GM18499 (cell line): ENCODE data around the gene EIF4EBP3.

Source experiments
- ATAC-seq: cut with Tn5 transposase; IDR thresholded peaks from one replicate; pipeline ENCODE4 v1.9.1; 2021; ENCODE audit warnings: moderate number of reproducible peaks; ENCODE audit not compliant: insufficient read depth, unreplicated experiment

Gene EIF4EBP3

DNA sequence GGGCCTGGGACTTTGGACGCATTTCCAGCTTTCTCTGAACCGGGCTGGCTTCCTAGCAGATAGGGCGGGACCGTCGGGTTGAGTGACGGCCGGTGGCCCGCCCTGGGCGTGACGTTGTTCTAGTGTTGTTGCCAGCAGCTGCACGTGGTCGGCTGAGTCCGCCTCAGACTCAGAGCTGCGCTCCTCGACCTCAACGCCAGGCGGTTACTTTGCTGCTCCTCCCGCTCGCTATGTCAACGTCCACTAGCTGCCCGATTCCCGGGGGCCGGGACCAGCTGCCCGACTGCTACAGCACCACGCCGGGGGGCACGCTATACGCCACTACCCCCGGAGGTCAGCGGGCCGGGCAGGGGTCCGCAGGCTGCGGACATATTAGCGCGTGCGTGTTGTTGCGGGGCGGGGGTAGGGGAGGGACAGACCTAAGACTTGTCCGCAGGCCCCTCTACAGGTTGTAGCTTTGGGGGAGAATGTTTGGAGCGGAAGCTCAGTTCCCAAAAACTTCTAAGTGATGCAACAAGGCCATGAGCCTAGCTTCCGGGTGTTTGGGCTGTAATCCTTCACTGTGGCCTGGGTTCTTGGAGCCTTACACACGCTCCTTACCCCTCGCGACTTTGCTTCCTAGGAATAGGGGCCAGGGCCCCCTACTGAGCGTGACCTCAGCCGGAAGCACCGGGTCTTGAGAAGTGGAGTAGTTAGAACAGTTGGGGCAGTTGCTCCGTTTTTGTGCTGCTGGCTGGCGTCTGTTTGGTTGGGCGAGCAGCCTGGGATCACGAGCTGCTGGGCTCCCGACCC is at the start of gene EIF4EBP3:
Gene EIF4EBP3, plus strand, starts transcription at position 155 of the 792 bp plus-strand sequence. Its CDS starts 76 bp downstream, at position 231.
- peak; percentile 94 for ATAC-seq

DNA sequence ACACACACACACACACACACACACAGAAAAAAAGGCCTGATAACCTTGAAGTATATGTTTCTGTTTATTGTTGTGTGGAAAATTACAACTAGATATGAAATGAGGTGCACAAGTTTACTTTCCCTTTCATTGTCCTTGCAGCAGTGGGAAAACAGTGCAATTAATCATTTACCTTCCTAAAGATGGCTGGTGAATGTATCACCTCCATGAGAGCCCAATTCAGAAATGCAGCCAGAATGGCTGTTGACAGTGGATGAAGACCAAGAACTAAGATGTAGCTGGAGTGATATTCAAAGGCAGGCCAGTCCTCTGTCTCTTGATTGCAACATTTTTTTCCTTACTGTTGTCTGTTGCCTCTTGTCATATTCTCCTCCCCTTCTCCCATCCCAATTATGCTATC is 49.6 kb upstream of the EIF4EBP3 start:
- ATAC-seq, result no peak

DNA sequence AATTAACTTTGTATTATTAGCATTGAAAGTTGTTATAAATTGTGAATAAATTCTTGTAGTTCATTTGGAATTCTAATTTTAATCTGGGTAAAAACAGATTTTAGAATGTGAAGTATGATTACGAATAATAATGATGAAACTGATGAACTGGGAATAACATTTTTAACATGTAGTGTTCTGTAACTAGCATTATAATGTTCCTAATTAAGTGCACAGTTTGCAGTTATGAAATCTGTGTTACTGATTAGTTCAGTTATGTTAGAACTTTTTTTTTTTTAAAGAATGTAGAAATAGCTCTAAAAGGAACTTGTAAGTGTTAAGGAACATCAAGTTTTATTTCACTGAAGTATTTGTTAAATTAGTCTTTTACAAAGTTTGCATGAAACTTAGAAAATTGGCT is 48.9 kb upstream of the EIF4EBP3 start:
- ATAC-seq, result no peak

DNA sequence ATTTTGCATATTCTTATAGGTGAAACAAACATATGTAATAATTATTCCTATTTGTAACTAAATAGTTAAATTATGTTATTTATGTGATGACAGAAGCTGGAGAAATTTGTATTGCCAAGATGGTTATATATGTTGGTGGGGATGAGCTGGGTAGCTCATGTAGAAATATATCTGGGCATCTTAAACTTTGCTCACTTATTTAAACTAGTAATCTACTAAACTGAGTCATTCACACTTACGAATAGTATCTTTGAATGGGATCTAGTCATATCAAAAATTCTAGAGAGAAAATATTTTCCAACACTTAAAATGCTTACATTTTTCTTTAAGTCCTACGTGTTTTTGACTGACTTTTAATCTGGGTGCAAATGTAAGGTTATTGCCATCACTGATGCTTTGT is 44.6 kb upstream of the EIF4EBP3 start:
- ATAC-seq, result no peak

- ATAC-seq, result no peak
Measured at GRCh38 chr5:140509898-140510297, 37.6 kb upstream of the EIF4EBP3 start.

GRCh38 chr5:140513124-140513523 is 34.3 kb upstream of the EIF4EBP3 start:
- no peak for ATAC-seq

GRCh38 chr5:140524003-140524402 is 23.5 kb upstream of the EIF4EBP3 start:
- no peak for ATAC-seq

- no peak for ATAC-seq
Measured at GRCh38 chr5:140540227-140540626, 7.2 kb upstream of the EIF4EBP3 start.

DNA sequence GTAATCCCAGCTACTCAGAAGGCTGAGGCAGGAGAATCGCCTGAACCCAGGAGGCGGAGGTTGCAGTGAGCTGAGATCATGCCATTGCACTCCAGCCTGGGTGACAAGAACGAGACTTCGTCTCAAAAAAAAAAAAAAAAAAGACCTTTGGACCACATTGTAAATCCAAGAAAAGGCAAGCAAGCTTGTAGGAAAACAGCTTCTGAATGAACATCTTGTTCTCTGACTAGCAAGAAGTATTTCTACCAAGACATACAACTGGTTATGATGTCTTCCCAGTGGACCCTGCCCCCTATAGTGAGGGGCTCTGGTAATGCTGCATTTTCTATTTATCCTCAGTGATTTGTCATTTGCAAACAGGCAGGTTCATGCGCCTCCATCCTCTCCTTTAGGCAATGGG is 4.5 kb upstream of the EIF4EBP3 start:
- no peak for ATAC-seq

- no peak for ATAC-seq
Measured at GRCh38 chr5:140544986-140545385, 2.5 kb upstream of the EIF4EBP3 start.

DNA sequence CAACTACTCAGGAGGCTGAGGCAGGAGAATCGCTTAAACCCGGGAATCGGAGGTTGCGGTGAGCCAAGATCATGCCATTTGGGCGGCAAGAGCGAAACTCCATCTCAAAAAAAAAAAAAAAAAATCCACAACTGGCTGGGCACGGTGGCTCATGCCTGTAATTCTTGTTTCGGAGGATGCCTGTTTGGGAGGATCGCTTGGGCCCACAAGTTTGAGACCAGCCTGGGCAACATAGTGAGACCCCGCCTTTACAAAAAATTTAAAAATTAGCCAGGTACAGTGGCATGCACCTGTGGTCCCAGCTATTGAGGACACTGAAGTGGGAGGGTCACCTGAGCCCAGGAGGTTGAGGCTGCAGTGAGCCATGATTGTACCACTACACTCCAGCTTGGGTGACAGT is 1.9 kb upstream of the EIF4EBP3 start:
- no peak for ATAC-seq

- ATAC-seq, result peak; percentile 3
Measured at GRCh38 chr5:140546851-140547507, 483 bp upstream of the EIF4EBP3 start.

GRCh38 chr5:140548300-140548688 is 832 bp downstream of the EIF4EBP3 start:
- no peak for ATAC-seq

GRCh38 chr5:140548791-140549190 is 1.3 kb downstream of the EIF4EBP3 start:
- ATAC-seq, result no peak

- ATAC-seq, result no peak
Measured at GRCh38 chr5:140549237-140550144, 2.0 kb downstream of the EIF4EBP3 start.

GRCh38 chr5:140550147-140551079 is 3.0 kb downstream of the EIF4EBP3 start:
- no peak for ATAC-seq

GRCh38 chr5:140551872-140552271 is 4.4 kb downstream of the EIF4EBP3 start:
- ATAC-seq, result no peak

- no peak for ATAC-seq
Measured at GRCh38 chr5:140553657-140554056, 6.2 kb downstream of the EIF4EBP3 start.

- ATAC-seq, result no peak
Measured at GRCh38 chr5:140554454-140554853, 7.0 kb downstream of the EIF4EBP3 start.
